Heart right ventricle (tissue), 16 donors: ENCODE measurements around the gene KLRG1. TPM values are rescaled to one million over a fixed set of nuclear protein-coding genes. Genes with fewer than 3 reads are reported as not detected.

Experiments used
- ATAC-seq, 8 donors: fragments of 200-7000 bp; cut with Tn5 transposase; one replicate each; pipeline ENCODE4 v1.9.1; 2020; ENCODE audit warnings: mild to moderate bottlenecking in 8 of 8, moderate library complexity in 8 of 8, moderate number of reproducible peaks in 1 of 8
- DNase-seq, 2 donors: peaks; one replicate each; pipeline ENCODE4 v3.0.0-alpha.2; 2020
- H3K27ac ChIP-seq, 10 donors: fragments of 200-600 bp; sonication (generic) in 2 of 10; one replicate each; pipeline versions ENCODE4 v1.5.0 to v1.8.0; 2020 to 2022; ENCODE audit warnings: mild to moderate bottlenecking in 3 of 10
- H3K27me3 ChIP-seq, 7 donors: fragments of 200-600 bp; one replicate each; pipeline ENCODE4 v1.8.0; 2021 to 2022; ENCODE audit warnings: mild to moderate bottlenecking in 2 of 7
- H3K36me3 ChIP-seq, 9 donors: fragments of 200-600 bp; sonication (generic) in 1 of 9; one replicate each; pipeline versions ENCODE4 v1.5.0 to v1.8.0; 2020 to 2022; ENCODE audit warnings: mild to moderate bottlenecking in 2 of 9
- H3K4me1 ChIP-seq, 9 donors: fragments of 200-600 bp; sonication (generic) in 1 of 9; one replicate each; pipeline versions ENCODE4 v1.5.0 to v1.8.0; 2020 to 2022; ENCODE audit warnings: mild to moderate bottlenecking in 4 of 9
- H3K4me3 ChIP-seq, 10 donors: fragments of 200-600 bp; sonication (generic) in 2 of 10; one replicate each; pipeline versions ENCODE4 v1.5.0 to v1.8.0; 2020 to 2022; ENCODE audit warnings: mild to moderate bottlenecking in 7 of 10, moderate library complexity in 2 of 10
- H3K9me3 ChIP-seq, 11 donors: fragments of 200-600 bp in 10 of 11; sonication (generic) in 2 of 11; one replicate each; pipeline versions ENCODE4 v1.5.0 to v1.8.0; 2013 to 2022; ENCODE audit warnings: mild to moderate bottlenecking in 2 of 11, control low read depth in 1 of 11, moderate library complexity in 1 of 11
- WGBS, 2 donors: extraction: QIAGEN DNeasy Blood & Tissue Kit; methylation state at CpG; one replicate each; pipeline ENCODE4 v1.1.7; 2013; ENCODE audit warnings: inconsistent platforms in 1 of 2; 5-methylcytosine and 5-hydroxymethylcytosine counted together
- intact Hi-C, 10 donors: fragments of 100-400 bp; cut with DNase I; formaldehyde crosslinking; loops; one replicate each; pipeline versions ENCODE4 v1.11.1 to v1.14.2; 2022
- polyA plus RNA-seq, 2 donors: library from polyadenylated mRNA; stranded (reverse); fragments of 200-250 nt; gene quantifications; one replicate each; pipeline ENCODE4 v1.2.3, GENCODE V29; 2013
- total RNA-seq, 10 donors: library from RNA; stranded (reverse); fragmentation: NEBNext Ultra II Directional in 3 of 10; extraction: Animal tissue kit (Norgen Biotek cat#: 25700) in 3 of 10; gene quantifications; one replicate each; pipeline versions ENCODE4 v1.2.1 to v1.2.4, GENCODE V29; 2021 to 2023
- TF ChIP-seq, protein P1 (sequence below), 9 donors: fragments of 200-600 bp; sonication (generic) in 2 of 9; IDR thresholded peaks; one replicate each; pipeline versions ENCODE4 v1.5.0 to v1.8.0; 2021 to 2022; ENCODE audit warnings: antibody characterized with exemption in 9 of 9, mild to moderate bottlenecking in 5 of 9, moderate library complexity in 1 of 9
- donor health status: Arrhythmogenic right ventricular cardiomyopathy.
- donor health status: ischemic (EF 13 %, LVEDD 7.1; RV severe dilation, severe dysfunction).
- donor health status: healthy with polysubstance abuse.
- donor health status: DM: no; HTN: yes; CAD: no.
- donor health status: DM: no; HTN: no; CAD: no.
- donor health status: ischemic (EF 25% LVEDD 6.9; RV normal size, moderate dysfunction).
- donor health status: ischemic (EF 25% LVEDD 5.7; RV mildly dilated, moderate dysfunction).
- donor health status: healthy.
- donor health status: DM: yes; HTN: yes; CAD: no.
- donor health status: Ischemic cardiomyopathy.
- donor health status: ischemic (EF 35%, LVEDD 5.7; RV mildly dilated, moderate dysfunction).
- donor health status: nonischemic (EF 11% LVEDD 7.7; RV severe dilation, severe dysfunction).
- donor health status: DM: yes; HTN: yes; CAD: no.
- donor health status: PGD.
- donor health status: ischemic (EF 29% LVEDD 5.4; RV normal size, mild dysfunction).
- donor health status: nonischemic (EF 23%, LVEDD 6.1; RV moderate dilation, normal function).

The KLRG1 gene
- total and polyA plus RNA-seq, 12 donors = 1.7 to 9.2 (median 3.9) TPM

DNA sequence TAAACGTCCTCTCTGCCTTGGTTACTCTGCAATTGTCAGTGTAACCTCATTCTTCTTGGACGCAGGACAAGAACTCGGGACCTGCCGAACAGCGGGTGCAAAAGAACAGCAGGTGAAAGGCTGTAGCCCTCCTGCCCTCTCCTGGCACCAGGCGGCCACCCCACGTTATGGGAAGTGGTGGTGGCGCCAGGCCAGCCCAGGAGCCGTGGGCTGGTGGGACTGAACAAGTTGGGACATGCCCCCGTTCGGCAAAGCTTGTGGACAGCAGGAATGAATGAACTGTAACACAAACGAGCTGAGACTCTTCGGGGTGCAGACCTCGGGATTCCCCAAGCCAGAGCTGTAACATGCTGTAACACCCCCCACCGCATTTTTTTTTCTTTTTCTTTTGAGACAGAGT, 33.3 kb upstream of the KLRG1 start:
- TF ChIP-seq, protein P1, sequence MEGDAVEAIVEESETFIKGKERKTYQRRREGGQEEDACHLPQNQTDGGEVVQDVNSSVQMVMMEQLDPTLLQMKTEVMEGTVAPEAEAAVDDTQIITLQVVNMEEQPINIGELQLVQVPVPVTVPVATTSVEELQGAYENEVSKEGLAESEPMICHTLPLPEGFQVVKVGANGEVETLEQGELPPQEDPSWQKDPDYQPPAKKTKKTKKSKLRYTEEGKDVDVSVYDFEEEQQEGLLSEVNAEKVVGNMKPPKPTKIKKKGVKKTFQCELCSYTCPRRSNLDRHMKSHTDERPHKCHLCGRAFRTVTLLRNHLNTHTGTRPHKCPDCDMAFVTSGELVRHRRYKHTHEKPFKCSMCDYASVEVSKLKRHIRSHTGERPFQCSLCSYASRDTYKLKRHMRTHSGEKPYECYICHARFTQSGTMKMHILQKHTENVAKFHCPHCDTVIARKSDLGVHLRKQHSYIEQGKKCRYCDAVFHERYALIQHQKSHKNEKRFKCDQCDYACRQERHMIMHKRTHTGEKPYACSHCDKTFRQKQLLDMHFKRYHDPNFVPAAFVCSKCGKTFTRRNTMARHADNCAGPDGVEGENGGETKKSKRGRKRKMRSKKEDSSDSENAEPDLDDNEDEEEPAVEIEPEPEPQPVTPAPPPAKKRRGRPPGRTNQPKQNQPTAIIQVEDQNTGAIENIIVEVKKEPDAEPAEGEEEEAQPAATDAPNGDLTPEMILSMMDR (IDR thresholded peaks at IDR 0.05) = no peak
- peaks cover 0 to 16% (median 0%) of the 10 kb centered on the region in 11 donors for H3K9me3 ChIP-seq
- 94 to 96% methylated on average over 15 of the region's 15 CpGs for WGBS, 2 donors

DNA sequence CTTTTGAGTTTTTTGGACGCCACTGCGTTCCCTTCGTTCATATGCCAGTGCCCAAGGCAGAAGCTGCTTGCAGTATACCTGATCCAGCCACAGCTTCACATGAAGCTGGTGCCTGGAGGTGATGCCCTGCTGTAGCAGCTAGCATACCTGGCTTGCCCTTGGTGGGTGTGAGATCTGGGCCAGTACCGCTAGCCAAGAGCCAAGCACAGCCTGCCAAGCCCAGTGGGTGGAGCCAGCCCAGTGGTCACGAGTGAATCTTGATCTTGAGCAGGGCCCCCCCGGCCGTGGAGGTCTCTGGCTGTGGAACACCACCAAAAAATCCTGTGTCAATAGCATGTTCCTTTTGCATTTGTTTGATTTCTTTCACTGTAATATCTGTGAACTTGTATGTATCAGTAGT, 32.6 kb upstream of the KLRG1 start:
- ATAC-seq (peak in 3 of 8 donors; percentile 34 to 72 (median 53)), DNase-seq (peak in 1 of 2 donors; percentile 14)
- H3K4me3 ChIP-seq = no peak overlapping the region

More for the DNA sequence above, 33.3 kb upstream of the KLRG1 start:
- no peak overlapping the region for H3K4me3 ChIP-seq
- H3K27me3 ChIP-seq = no peaks in the 10 kb centered on the region
- DNase-seq (no peak), ATAC-seq (no peak)
- intact Hi-C loops = loop anchor here in 2 of 10 donors (5.0 kb wide), 2 partner anchors 76 to 86 kb away; no protein-coding TSS in a partner anchor
- H3K4me1 ChIP-seq = peaks cover 0 to 14% (median 6%) of the 10 kb centered on the region in 9 donors
- H3K36me3 ChIP-seq = peaks cover 0 to 10% (median 0%) of the 10 kb centered on the region in 9 donors
- no peak overlapping the region for H3K27ac ChIP-seq

GRCh38 chr12:8957561-8957960, 31.8 kb upstream of the KLRG1 start:
- intact Hi-C loops = loop anchor here in 2 of 10 donors (5.0 kb wide), 2 partner anchors 75 to 85 kb away; no protein-coding TSS in a partner anchor
- Histone ChIP-seq H3K4me1 (peaks cover 0 to 10% (median 0%) of the 10 kb centered on the region in 9 donors), H3K9me3 (peaks cover 0 to 16% (median 0%) of the 10 kb centered on the region in 11 donors), H3K27ac (no peak overlapping the region), H3K36me3 (peaks cover 0 to 10% (median 0%) of the 10 kb centered on the region in 9 donors), H3K4me3 (no peak overlapping the region), H3K27me3 (no peaks in the 10 kb centered on the region)
- ATAC-seq (no peak), DNase-seq (no peak)
- 75 to 81% methylated on average over 4 of the region's 4 CpGs for WGBS, 2 donors
- TF ChIP-seq, protein P1 (IDR thresholded peaks at IDR 0.05) = no peak

More for the DNA sequence above, 32.6 kb upstream of the KLRG1 start:
- WGBS, 2 donors = 73 to 78% methylated on average over 7 of the region's 7 CpGs
- TF ChIP-seq, protein P1 (IDR thresholded peaks at IDR 0.05) = no peak
- H3K27ac ChIP-seq = no peak overlapping the region
- H3K4me1 ChIP-seq = peaks cover 0 to 10% (median 0%) of the 10 kb centered on the region in 9 donors
- H3K9me3 ChIP-seq = peaks cover 0 to 16% (median 0%) of the 10 kb centered on the region in 11 donors
- H3K36me3 ChIP-seq = peaks cover 0 to 10% (median 0%) of the 10 kb centered on the region in 9 donors
- H3K27me3 ChIP-seq = no peaks in the 10 kb centered on the region
- intact Hi-C loops = loop anchor here in 2 of 10 donors (5.0 kb wide), 2 partner anchors 76 to 86 kb away; no protein-coding TSS in a partner anchor

DNA sequence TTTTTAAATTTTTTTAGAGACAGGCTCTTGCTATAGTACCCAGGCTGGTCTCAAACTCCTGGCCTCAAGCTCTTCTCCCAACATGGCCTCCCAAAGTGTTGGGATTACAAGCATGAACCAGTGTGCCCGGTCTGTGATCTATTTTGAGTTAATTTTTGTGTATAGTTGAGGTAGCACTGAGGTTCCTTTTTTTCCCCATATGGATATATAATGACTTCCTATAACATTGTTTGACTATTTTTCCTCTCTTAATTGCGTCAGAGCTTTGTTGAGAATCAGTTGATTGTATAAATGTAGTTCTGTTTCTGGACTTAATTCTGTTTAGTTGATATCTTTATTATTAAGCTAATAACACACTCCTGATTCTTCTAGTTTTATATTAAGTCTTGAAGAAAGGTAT, 31.3 kb upstream of the KLRG1 start:
- ATAC-seq = no peak
- WGBS, 2 donors = 78 to 79% methylated on average over 2 of the region's 2 CpGs

More for the DNA sequence above, 31.3 kb upstream of the KLRG1 start:
- H3K4me1 ChIP-seq = peaks cover 0 to 10% (median 0%) of the 10 kb centered on the region in 9 donors
- H3K27me3 ChIP-seq = no peaks in the 10 kb centered on the region
- peaks cover 0 to 13% (median 0%) of the 10 kb centered on the region in 11 donors for H3K9me3 ChIP-seq
- no peak overlapping the region for H3K27ac ChIP-seq
- no peak for DNase-seq
- H3K36me3 ChIP-seq = peaks cover 0 to 10% (median 0%) of the 10 kb centered on the region in 9 donors
- H3K4me3 ChIP-seq = no peak overlapping the region
- intact Hi-C loops = loop anchor here in 2 of 10 donors (5.0 kb wide), 2 partner anchors 74 to 84 kb away; no protein-coding TSS in a partner anchor
- TF ChIP-seq, protein P1 (IDR thresholded peaks at IDR 0.05) = no peak
